H1 (cell line): ENCODE measurements around the gene SWT1. TPM values are rescaled to one million over a fixed set of nuclear protein-coding genes. Genes with fewer than 3 reads are reported as not detected.

Experiments used
- CTCF ChIA-PET: fragments of 300-600 bp; sonication (Branson Sonifier 250); formaldehyde crosslinking; loops from one replicate; lab custom pipeline; 2021; ENCODE audit not compliant: partially characterized antibody; lab: Charles Lee
- POLR2A ChIA-PET: fragments of 300-600 bp; sonication (Branson Sonifier 250); formaldehyde crosslinking; loops from one replicate; lab custom pipeline; 2021; ENCODE audit warnings: inconsistent platforms; ENCODE audit not compliant: partially characterized antibody; lab: Charles Lee
- DNase-seq, 2 experiments: peaks; one replicate each; pipeline versions ENCODE4 v3.0.0 to v3.0.0-alpha.2; 2010 to 2022; ENCODE audit warnings: low spot score in 2 of 2, low read depth in 1 of 2, mixed read lengths in 1 of 2
- FAIRE-seq: peaks from 2 replicates; lab custom pipeline; 2011; peaks lifted over from hg19 to GRCh38; lab: Jason Lieb, UNC
- H2AFZ ChIP-seq: 2 replicates; pipeline ENCODE4 v1.8.1; 2012; ENCODE audit warnings: low read length, inconsistent platforms
- H2AK5ac ChIP-seq: 2 replicates; pipeline ENCODE4 v1.6.1; 2013; ENCODE audit warnings: low read depth, low read length
- H2BK120ac ChIP-seq: replicated peaks from 2 replicates; pipeline ENCODE3; 2013; ENCODE audit warnings: low read depth, low read length, inconsistent platforms
- H2BK12ac ChIP-seq: 2 replicates; pipeline ENCODE4 v1.6.1; 2013; ENCODE audit warnings: low read depth, low read length
- H2BK15ac ChIP-seq: 2 replicates; pipeline ENCODE4 v1.6.1; 2013; ENCODE audit warnings: low read length
- H2BK20ac ChIP-seq: 2 replicates; pipeline ENCODE4 v1.6.1; 2013; ENCODE audit warnings: low read length
- H2BK5ac ChIP-seq: 2 replicates; pipeline ENCODE4 v1.6.1; 2013; ENCODE audit warnings: low read depth, low read length
- H3K14ac ChIP-seq: 2 replicates; pipeline ENCODE4 v1.6.1; 2013; ENCODE audit warnings: inconsistent platforms; ENCODE audit not compliant: insufficient read length
- H3K18ac ChIP-seq: 2 replicates; pipeline ENCODE4 v1.6.1; 2013; ENCODE audit warnings: low read length; ENCODE audit errors: extremely low read depth
- H3K23ac ChIP-seq: 2 replicates; pipeline ENCODE4 v1.6.1; 2013; ENCODE audit warnings: inconsistent platforms; ENCODE audit not compliant: insufficient read length
- H3K23me2 ChIP-seq: 2 replicates; pipeline ENCODE4 v1.6.1; 2013; ENCODE audit warnings: low read depth, low read length
- H3K27ac ChIP-seq: 2 replicates; pipeline ENCODE4 v1.6.1; 2011; ENCODE audit warnings: low read depth, low read length, inconsistent platforms
- H3K27me3 ChIP-seq, 4 experiments: replicated peaks in 1 of 4; 1 replicate in 1 of 4; 2 replicates in 3 of 4; pipeline versions ENCODE4 v1.6.1 to v1.8.1; 2011 to 2013; ENCODE audit warnings: low read length in 3 of 4, mild to moderate bottlenecking in 3 of 4, inconsistent platforms in 2 of 4, mixed read lengths in 2 of 4, moderate library complexity in 1 of 4; ENCODE audit not compliant: control insufficient read depth in 3 of 4, insufficient read depth in 3 of 4; ENCODE audit errors: extremely low read depth in 1 of 4
- H3K36me3 ChIP-seq, 4 experiments: 2 replicates each; pipeline versions ENCODE4 v1.6.1 to v1.8.1; 2011 to 2013; ENCODE audit warnings: mild to moderate bottlenecking in 4 of 4, low read length in 3 of 4, moderate library complexity in 2 of 4, control low read depth in 1 of 4, inconsistent platforms in 1 of 4; ENCODE audit not compliant: insufficient read depth in 4 of 4, control insufficient read depth in 2 of 4
- H3K4ac ChIP-seq: replicated peaks from 2 replicates; pipeline ENCODE3; 2013; ENCODE audit warnings: low read length, low read depth, mixed read lengths, inconsistent platforms; ENCODE audit not compliant: insufficient read length
- H3K4me1 ChIP-seq, 4 experiments: replicated peaks in 1 of 4; 1 replicate in 1 of 4; 2 replicates in 3 of 4; pipeline versions ENCODE4 v1.6.1 to v1.8.1; 2011 to 2013; ENCODE audit warnings: low read length in 3 of 4, inconsistent platforms in 2 of 4, mixed read lengths in 1 of 4; ENCODE audit not compliant: insufficient read depth in 4 of 4, control insufficient read depth in 3 of 4
- H3K4me2 ChIP-seq, 2 experiments: 2 replicates each; pipeline versions ENCODE4 v1.6.1 to v1.8.1; 2011 to 2013; ENCODE audit warnings: low read depth in 2 of 2, low read length in 2 of 2, control low read depth in 1 of 2, inconsistent platforms in 1 of 2, mild to moderate bottlenecking in 1 of 2; ENCODE audit not compliant: insufficient read depth in 1 of 2
- H3K4me3 ChIP-seq, 4 experiments: fragments of 200-600, 300-600 bp in 1 of 4; sonication (generic), shearing (Covaris generic), sonication (Bioruptor Twin) in 1 of 4; 2 replicates each; pipeline versions ENCODE4 v1.5.1 to v1.8.1; 2011 to 2016; ENCODE audit warnings: low read length in 4 of 4, low read depth in 3 of 4, control low read depth in 2 of 4, inconsistent platforms in 2 of 4, mild to moderate bottlenecking in 2 of 4, mixed read lengths in 1 of 4, moderate library complexity in 1 of 4; ENCODE audit not compliant: insufficient read depth in 2 of 4; ENCODE audit errors: extremely low read depth in 1 of 4
- H3K56ac ChIP-seq: replicated peaks from 2 replicates; pipeline ENCODE3; 2013; ENCODE audit warnings: low read depth, mild to moderate bottlenecking, mixed read lengths, low read length, inconsistent platforms; ENCODE audit not compliant: insufficient read length
- H3K79me1 ChIP-seq: 2 replicates; pipeline ENCODE4 v1.6.1; 2013; ENCODE audit warnings: low read depth, low read length, control low read depth
- H3K79me2 ChIP-seq, 2 experiments: 2 replicates each; pipeline versions ENCODE4 v1.6.1 to v1.8.1; 2012 to 2013; ENCODE audit warnings: low read length in 2 of 2, mild to moderate bottlenecking in 2 of 2, inconsistent platforms in 1 of 2; ENCODE audit not compliant: insufficient read depth in 2 of 2, control insufficient read depth in 1 of 2
- H3K9ac ChIP-seq, 4 experiments: replicated peaks in 1 of 4; 1 replicate in 1 of 4; 2 replicates in 3 of 4; pipeline versions ENCODE4 v1.6.1 to v1.8.1; 2011 to 2013; ENCODE audit warnings: low read depth in 3 of 4, low read length in 3 of 4, control low read depth in 2 of 4, mild to moderate bottlenecking in 2 of 4, moderate library complexity in 2 of 4, inconsistent platforms in 1 of 4; ENCODE audit errors: extremely low read depth in 1 of 4
- H3K9me3 ChIP-seq, 2 experiments: 2 replicates each; pipeline versions ENCODE4 v1.6.1 to v1.8.1; 2012 to 2013; ENCODE audit warnings: mild to moderate bottlenecking in 2 of 2, moderate library complexity in 2 of 2, control low read depth in 1 of 2, inconsistent platforms in 1 of 2, low read depth in 1 of 2, low read length in 1 of 2, mixed read lengths in 1 of 2; ENCODE audit not compliant: insufficient read depth in 2 of 2
- H4K20me1 ChIP-seq, 2 experiments: replicated peaks in 1 of 2; 2 replicates each; pipeline versions ENCODE3 to v1.8.1; 2011 to 2013; ENCODE audit warnings: inconsistent platforms in 2 of 2, low read length in 2 of 2, mild to moderate bottlenecking in 1 of 2; ENCODE audit not compliant: insufficient read depth in 2 of 2, control insufficient read depth in 1 of 2
- H4K5ac ChIP-seq: 2 replicates; pipeline ENCODE4 v1.6.1; 2013; ENCODE audit warnings: low read length, low read depth, mixed read lengths, inconsistent platforms; ENCODE audit not compliant: insufficient read length
- H4K8ac ChIP-seq: 2 replicates; pipeline ENCODE4 v1.8.0; 2013; ENCODE audit warnings: mild to moderate bottlenecking, moderate library complexity, low read length, inconsistent platforms; ENCODE audit not compliant: insufficient read depth; ENCODE audit errors: extremely low read depth
- H4K91ac ChIP-seq: replicated peaks from 2 replicates; pipeline ENCODE3; 2013; ENCODE audit warnings: low read length, mixed read lengths, inconsistent platforms; ENCODE audit not compliant: insufficient read length
- E2F6 ChIP-seq: IDR thresholded peaks from 2 replicates; pipeline ENCODE4 v1.6.1; 2012; ENCODE audit warnings: inconsistent platforms
- JUN ChIP-seq: IDR thresholded peaks from 2 replicates; pipeline ENCODE4 v1.6.1; 2011; ENCODE audit warnings: low read depth, mild to moderate bottlenecking, improper control_type of control experiment, low read length
- SIX5 ChIP-seq: IDR thresholded peaks from 2 replicates; pipeline ENCODE4 v1.6.1; 2011; ENCODE audit warnings: mild to moderate bottlenecking, low read depth, low read length
- ZNF274 ChIP-seq: IDR thresholded peaks from 2 replicates; pipeline ENCODE4 v1.7.0; 2012; ENCODE audit warnings: low read length, borderline replicate concordance; ENCODE audit errors: extremely low read depth
- WGBS, 2 experiments: shearing (Covaris generic) in 1 of 2; methylation state at CpG; one replicate each; pipeline versions ENCODE4 v1.1.6 to v1.1.7; 2013 to 2015; ENCODE audit warnings: low lambda C conversion rate in 2 of 2, mixed read lengths in 2 of 2, inconsistent platforms in 1 of 2, low coverage in 1 of 2, missing lambda C conversion rate in 1 of 2; ENCODE audit not compliant: insufficient replicate concordance in 2 of 2, insufficient coverage in 1 of 2, insufficient read length in 1 of 2; ENCODE audit errors: extremely low coverage in 1 of 2, missing lambda C conversion rate in 1 of 2; 5-methylcytosine and 5-hydroxymethylcytosine counted together
- polyA plus RNA-seq, 7 experiments: library from polyadenylated mRNA; depleted of rRNA in 3 of 7; stranded (reverse) in 5 of 7; unstranded in 2 of 7; fragments of >200 nt in 5 of 7; fragments of 200-250 nt in 2 of 7; gene quantifications; 1 replicate in 5 of 7; 2 replicates in 1 of 7; 4 replicates in 1 of 7; pipeline versions ENCODE4 v1.2.1 to v1.2.3, GENCODE V29; 2011 to 2013; ENCODE audit warnings: missing spikeins in 2 of 7, mixed read lengths in 2 of 7
- total RNA-seq: library from RNA; stranded (reverse); fragmentation: NEBNext Ultra II Directional; extraction: Animal tissue kit (Norgen Biotek cat#: 25700); gene quantifications from 2 replicates; pipeline ENCODE4 v1.2.1, GENCODE V29; 2021

SWT1 gene
- total and polyA plus RNA-seq, 2 of the 8 experiments (the other 6 are each of a cell fraction or from before 2014, with no cell fraction given) = 1.4 to 6.2 TPM

- no peaks in the 10 kb centered on the region; a peak in 3 of 7 replicates for H3K4me1 ChIP-seq
- CTCF ChIA-PET = no interaction called here
- TF ChIP-seq SIX5 (no peak), JUN (no peak), ZNF274 (no peak), E2F6 (no peak)
These were observed 5.8 kb upstream of the SWT1 start for GRCh38 chr1:185151215-185151614.

More at GRCh38 chr1:185151215-185151614, 5.8 kb upstream of the SWT1 start:
- Histone ChIP-seq H3K4me2 (no peak overlapping the region), H2BK120ac (no peak overlapping the region), H3K18ac (no peak overlapping the region), H3K23me2 (peaks cover 6% of the 10 kb centered on the region; the same call in 1 of the 2 replicates), H3K4ac (no peak overlapping the region), H2AFZ (no peak overlapping the region), H3K4me3 (no peak overlapping the region), H4K20me1 (no peaks in the 10 kb centered on the region), H2BK15ac (no peak overlapping the region), H3K9ac (no peak overlapping the region), H2BK20ac (no peak overlapping the region), H3K56ac (no peak overlapping the region), H3K14ac (no peak overlapping the region), H4K8ac (no peak overlapping the region), H3K9me3 (no peaks in the 10 kb centered on the region), H3K79me1 (no peaks in the 10 kb centered on the region), H3K23ac (no peak overlapping the region), H3K79me2 (peaks cover 0 to 13% of the 10 kb centered on the region in 2 experiments; a peak in 2 of 4 replicates), H4K91ac (no peak overlapping the region), H2BK12ac (no peak overlapping the region), H2BK5ac (no peak overlapping the region), H3K27ac (no peak overlapping the region), H3K27me3 (no peaks in the 10 kb centered on the region), H2AK5ac (no peak overlapping the region), H3K36me3 (peaks cover 0 to 31% (median 6%) of the 10 kb centered on the region in 4 experiments; a peak in 4 of 8 replicates), H4K5ac (no peak overlapping the region)
- DNase-seq (no peak), FAIRE-seq (no peak)
- WGBS, 2 experiments = 95% methylated on average over 5 of the region's 5 CpGs; no CpG with 5 or more reads in 1 of the 2 experiments
- POLR2A ChIA-PET = interaction anchor here (0.6 kb wide), 1 partner anchor 120 kb away, joined by 3 read pairs; no protein-coding TSS in a partner anchor
